ENCODE results near the gene PDE8B.

The PDE8B gene

GRCh38 chr5:77210091-77210963, at the start of gene PDE8B:
PDE8B (plus strand) TSS chr5:77210680; CDS start chr5:77210926, 246 bp downstream.
- no peak for DNase-seq

GRCh38 chr5:77163453-77163852, 47.0 kb upstream of the PDE8B start:
- DNase-seq: no peak

GRCh38 chr5:77167063-77167462, 43.4 kb upstream of the PDE8B start:
- no peak for DNase-seq

- DNase-seq: no peak
Measured at GRCh38 chr5:77167695-77168121, 42.8 kb upstream of the PDE8B start.

DNA sequence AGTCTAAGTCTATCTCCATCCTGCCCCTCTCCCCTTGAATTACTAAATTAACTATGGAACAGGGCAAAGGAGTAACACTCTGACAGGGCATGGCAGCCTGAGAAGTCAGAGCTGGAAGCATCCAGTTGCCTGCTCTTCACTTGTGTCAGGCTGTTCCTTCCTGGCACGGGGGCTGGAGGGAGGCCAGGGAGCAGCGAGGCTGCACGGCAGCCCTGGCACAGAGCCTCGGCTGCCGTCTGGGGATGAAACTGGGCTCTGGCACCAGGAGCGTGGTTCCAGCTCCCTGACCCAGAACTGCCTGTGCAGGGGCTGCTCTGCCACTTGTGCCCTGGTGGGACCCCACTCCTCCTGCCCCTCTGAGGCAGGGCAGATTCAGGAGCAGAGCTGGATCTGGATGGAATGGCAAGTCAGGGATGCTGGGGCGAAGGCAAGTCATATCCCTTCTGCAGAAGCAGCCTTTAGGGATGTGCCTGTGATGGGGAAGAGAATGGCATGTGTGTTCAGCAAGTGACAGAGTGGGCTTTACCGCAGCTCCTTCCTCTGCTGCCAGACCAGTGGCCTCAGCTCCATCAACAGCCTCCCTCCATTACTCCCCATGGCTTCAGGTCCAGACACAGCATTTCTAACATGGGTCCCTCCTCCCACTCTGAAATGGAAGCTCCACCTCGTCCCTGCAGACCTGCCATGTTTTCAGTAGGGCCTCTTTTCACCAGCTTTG, 42.2 kb upstream of the PDE8B start:
- no peak for DNase-seq

- DNase-seq: no peak
Measured at GRCh38 chr5:77168879-77169244, 41.6 kb upstream of the PDE8B start.

GRCh38 chr5:77170196-77170890, 40.1 kb upstream of the PDE8B start:
- no peak for DNase-seq

GRCh38 chr5:77171141-77171910, 39.2 kb upstream of the PDE8B start:
- DNase-seq: no peak

- no peak for DNase-seq
Measured at GRCh38 chr5:77172713-77173328, 37.7 kb upstream of the PDE8B start.

DNA sequence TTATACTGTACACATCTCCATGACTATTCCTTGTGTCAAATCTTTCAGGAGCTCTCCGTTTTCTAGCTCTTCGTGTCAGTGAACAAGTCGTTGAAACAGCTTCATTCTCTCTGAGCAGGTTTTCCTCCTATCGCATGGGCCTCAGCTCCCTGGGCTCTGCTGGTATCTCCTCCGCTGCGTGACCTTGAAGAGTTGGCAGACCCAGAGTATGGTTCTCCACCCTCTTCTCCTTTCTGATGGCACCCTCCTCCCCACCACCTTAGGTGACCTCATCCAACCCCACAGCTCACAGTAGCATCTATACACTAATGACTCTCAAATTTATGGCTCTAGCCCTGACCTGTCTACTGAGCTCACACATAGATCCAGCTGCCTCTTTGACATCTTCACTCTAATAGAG, 36.0 kb upstream of the PDE8B start:
- DNase-seq: no peak

DNA sequence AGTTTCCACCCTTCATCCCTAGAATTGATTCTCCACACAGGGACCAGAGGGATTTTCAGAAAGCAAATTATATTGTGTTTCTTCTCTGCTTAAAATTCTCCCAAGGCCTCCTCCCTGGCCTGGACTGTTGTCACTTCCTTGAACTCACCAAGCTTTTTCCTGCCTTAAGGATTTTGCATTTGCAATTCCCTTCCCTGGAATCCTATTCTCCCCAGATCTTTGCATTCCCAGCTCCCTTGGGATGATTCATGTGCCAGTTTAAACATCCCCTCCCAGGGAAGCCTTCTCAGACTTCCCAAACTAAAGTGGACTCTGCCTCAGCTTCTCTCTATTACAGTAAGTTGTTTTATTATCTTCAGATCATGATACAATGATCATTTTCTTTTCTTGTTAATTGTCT, 35.2 kb upstream of the PDE8B start:
- no peak for DNase-seq

DNA sequence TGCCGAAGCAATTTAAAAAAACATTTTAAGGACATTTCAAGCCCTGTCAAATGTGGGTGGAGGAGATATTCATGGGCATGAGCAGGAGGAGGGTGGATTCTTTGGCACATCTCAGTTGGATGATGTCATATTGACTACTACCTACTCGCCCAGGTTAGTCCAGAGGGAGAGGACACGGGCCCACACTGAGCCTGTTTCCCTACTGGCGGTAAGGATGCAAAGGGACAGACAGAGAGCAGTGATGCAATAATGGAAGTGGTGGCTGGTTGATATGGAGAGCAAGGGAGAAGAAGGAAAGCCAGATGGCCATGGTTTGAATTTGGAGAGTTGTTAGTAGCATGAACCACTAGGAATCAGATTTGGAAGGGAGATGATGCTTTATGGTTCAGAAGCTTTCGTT, 34.1 kb upstream of the PDE8B start:
- no peak for DNase-seq

- no peak for DNase-seq
Measured at GRCh38 chr5:77177576-77177975, 32.9 kb upstream of the PDE8B start.

- no peak for DNase-seq
Measured at GRCh38 chr5:77180167-77181081, 30.1 kb upstream of the PDE8B start.

DNA sequence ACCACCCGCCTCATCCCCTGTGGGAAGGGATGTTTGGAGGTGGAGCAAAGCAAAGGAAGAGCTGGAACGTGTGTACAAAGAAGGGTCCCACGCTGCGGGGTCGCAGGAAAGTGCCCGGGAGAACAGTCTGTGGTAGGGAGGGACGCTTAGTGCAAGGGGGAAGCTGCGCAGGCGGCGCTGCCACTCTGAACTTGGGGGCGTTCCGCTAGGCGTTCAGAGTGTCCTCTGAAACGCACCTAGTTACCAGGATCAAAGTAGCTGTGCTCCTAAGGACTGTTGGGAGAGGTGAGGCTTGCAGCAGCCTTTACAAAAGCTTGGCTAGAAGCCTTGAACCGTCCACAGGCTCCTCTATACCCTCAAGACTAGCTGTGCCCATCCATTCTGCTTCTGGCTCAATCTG, 29.3 kb upstream of the PDE8B start:
- DNase-seq: no peak

DNA sequence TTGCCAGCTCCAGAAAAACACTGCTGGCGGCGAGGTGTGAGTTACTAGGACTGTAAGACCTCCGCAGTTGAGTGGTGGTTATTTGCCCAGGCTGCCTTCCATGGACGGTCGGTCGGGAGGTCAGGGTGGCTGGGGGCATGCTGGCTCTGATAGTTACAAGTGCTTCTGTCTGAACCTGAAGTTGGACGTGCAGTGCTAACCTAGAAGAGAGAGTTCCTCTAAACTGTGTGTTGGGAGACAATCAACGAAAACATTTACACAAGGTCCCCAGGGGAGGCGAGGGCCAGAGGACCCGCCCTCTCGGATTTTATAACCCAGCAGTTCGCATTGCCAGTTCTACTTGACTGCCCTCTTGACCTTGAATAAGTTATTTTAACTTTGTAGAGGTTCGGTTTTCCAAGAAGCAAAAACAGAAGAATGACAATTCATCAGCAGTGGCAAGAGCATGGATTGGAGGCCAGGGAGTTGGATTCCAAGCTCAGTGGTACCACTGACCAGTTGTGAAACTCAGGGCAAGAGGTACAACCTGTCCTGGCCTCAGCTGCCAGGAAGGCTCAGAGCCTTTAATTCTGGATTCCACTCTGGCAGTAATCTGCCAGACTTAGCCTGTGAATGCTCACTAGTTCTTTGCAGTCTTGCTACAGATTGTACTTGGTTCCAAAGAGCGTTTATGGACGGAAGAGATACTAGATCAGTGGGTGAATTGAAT, 28.7 kb upstream of the PDE8B start:
- DNase-seq: no peak

- DNase-seq: no peak
Measured at GRCh38 chr5:77182367-77182766, 28.1 kb upstream of the PDE8B start.

DNA sequence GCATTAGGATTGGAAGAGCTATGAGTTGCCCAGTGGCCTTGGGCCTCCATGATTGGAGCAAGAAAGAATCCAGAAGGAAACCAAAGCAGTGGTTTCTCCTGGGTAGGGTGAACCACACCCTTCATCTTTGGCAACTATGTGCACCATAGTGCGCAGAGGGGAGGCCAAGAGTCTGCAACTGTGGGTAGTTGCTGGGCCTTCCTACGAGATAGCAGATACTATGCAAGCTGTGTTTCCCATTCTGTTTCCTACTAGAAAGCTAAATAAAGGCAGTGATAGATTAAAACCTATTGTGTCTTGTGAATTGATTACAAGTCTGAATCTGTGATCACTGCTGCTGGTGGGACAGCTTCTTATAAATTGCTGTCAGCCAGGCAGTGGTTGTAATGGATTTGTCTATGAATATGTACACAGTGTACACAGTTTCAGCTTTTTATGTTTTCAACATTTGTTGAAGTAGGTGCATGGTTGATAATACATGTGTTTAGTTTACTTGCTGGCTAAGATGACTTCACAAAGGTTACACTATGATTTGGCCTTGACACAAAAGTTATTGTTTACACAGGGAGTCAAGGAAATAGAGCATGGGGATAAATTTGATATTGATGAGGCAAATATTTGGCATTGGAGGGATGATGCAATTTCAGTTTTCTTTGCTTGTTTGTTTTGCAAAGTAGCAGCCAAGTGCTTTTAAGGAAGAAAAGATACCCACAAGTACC, 23.7 kb upstream of the PDE8B start:
- no peak for DNase-seq

- no peak for DNase-seq
Measured at GRCh38 chr5:77189421-77189820, 21.1 kb upstream of the PDE8B start.

Measured in activated CD4-positive, CD25-positive, alpha-beta regulatory T cell (primary cell).